Measurements from ENCODE around the gene MYO6. TPM values are rescaled to one million over a fixed set of nuclear protein-coding genes. Genes with fewer than 3 reads are reported as not detected.

Gene MYO6
- total RNA-seq, 1 experiment from 2014 or later, result 46.9 TPM

GRCh38 chr6:75852721-75853120 lies 103.7 kb downstream of the MYO6 start:
- H4K5ac ChIP-seq (ENCODE audit: insufficient read length, low read depth, low read length), result no peak overlapping the region
- H3K27me3 Mint-ChIP-seq (ENCODE audit: low read depth), result no peaks in the 10 kb centered on the region
- H4K8ac ChIP-seq (replicated peaks; ENCODE audit: insufficient read length, low read depth, low read length), result no peak overlapping the region
- H3K79me1 ChIP-seq (ENCODE audit: insufficient read depth, low read depth, low read length, poor library complexity, severe bottlenecking), result no peaks in the 10 kb centered on the region
- H2BK20ac ChIP-seq (ENCODE audit: low read depth, low read length, poor library complexity, severe bottlenecking), result no peak overlapping the region
- H2BK15ac ChIP-seq (ENCODE audit: low read depth, low read length), result no peak overlapping the region
- no peaks in the 10 kb centered on the region for H3K79me2 ChIP-seq (ENCODE audit: insufficient read depth, low read length)
- H3K4me1 Mint-ChIP-seq, result peaks cover 0 to 7% of the 10 kb centered on the region in 2 experiments; a peak in 1 of 4 replicates
- H3T11ph ChIP-seq (ENCODE audit: low read length), result no peak overlapping the region
- H3K4me3 Mint-ChIP-seq, result no peak overlapping the region
- no peaks in the 10 kb centered on the region for H4K20me1 ChIP-seq (ENCODE audit: control insufficient read depth, insufficient read depth, insufficient read length)
- H3K4me1 ChIP-seq (ENCODE audit: insufficient read depth, low read length), result no peaks in the 10 kb centered on the region
- H3K4me2 ChIP-seq (ENCODE audit: insufficient read depth, insufficient read length, low read length), result no peak overlapping the region
- no peak overlapping the region for H2BK12ac ChIP-seq (ENCODE audit: insufficient read length, low read depth, low read length)
- no peak overlapping the region for H4K91ac ChIP-seq (ENCODE audit: insufficient read length, low read depth, low read length)
- peaks cover 2 to 7% (median 4%) of the 10 kb centered on the region in 3 experiments; a peak in 4 of 7 replicates for H3K36me3 Mint-ChIP-seq (ENCODE audit: insufficient read depth in 1 of 3, low read depth in 3 of 3)
- H2BK5ac ChIP-seq (ENCODE audit: insufficient read length, low read length), result no peak overlapping the region
- no peak for DNase-seq
- no peak overlapping the region for H3K18ac ChIP-seq (ENCODE audit: insufficient read length, low read depth, low read length)
- no peak overlapping the region for H3K4ac ChIP-seq (ENCODE audit: low read depth, low read length)
- no CpG with 5 or more reads among the region's 4 CpGs for whole genome bisulfite sequencing (ENCODE audit: extremely low coverage, insufficient read length, low lambda C conversion rate)
- no peak overlapping the region for H2AK5ac ChIP-seq (ENCODE audit: insufficient read length, low read length)
- H3K14ac ChIP-seq (ENCODE audit: insufficient read depth, low read length), result no peak overlapping the region
- H3K27ac ChIP-seq (ENCODE audit: insufficient read length, low read depth, low read length), result no peak overlapping the region
- no peaks in the 10 kb centered on the region for H3K9me3 ChIP-seq (ENCODE audit: control insufficient read depth, low read depth, low read length)
- no peak overlapping the region for H3K23ac ChIP-seq (ENCODE audit: insufficient read length, low read depth, low read length)
- no peaks in the 10 kb centered on the region for H3K27me3 ChIP-seq (ENCODE audit: insufficient read depth, low read length)
- no peaks in the 10 kb centered on the region for H3K9me3 Mint-ChIP-seq
- no peak overlapping the region for H2BK120ac ChIP-seq (ENCODE audit: low read depth, low read length, poor library complexity, severe bottlenecking)
- H3K27ac Mint-ChIP-seq, result no peak overlapping the region
- TF ChIP-seq CTCF (conservative IDR thresholded peaks at IDR 0.05), result no peak
- no peak overlapping the region for H2AFZ ChIP-seq (ENCODE audit: low read length)
- H3K23me2 ChIP-seq (ENCODE audit: insufficient read length, low read depth, low read length, poor library complexity, severe bottlenecking), result no peaks in the 10 kb centered on the region
- no peak overlapping the region for H3K56ac ChIP-seq (ENCODE audit: insufficient read length, low read depth, low read length)
- H3K9ac ChIP-seq (ENCODE audit: extremely low read depth, insufficient read length, low read length), result no peak overlapping the region

All from H9 (cell line).